Astrocyte (in vitro differentiated cells and primary cell): ENCODE results near the gene MAP3K20.

Experiments used
- CTCF ChIP-seq: IDR thresholded peaks from 2 replicates; pipeline ENCODE4 v1.5.1; 2011; ENCODE audit warnings: low read depth, mild to moderate bottlenecking, inconsistent platforms, low read length, moderate library complexity; ENCODE audit not compliant: insufficient read depth
- EZH2 ChIP-seq: IDR thresholded peaks from 2 replicates; pipeline ENCODE4 v1.6.1; 2012; ENCODE audit warnings: mild to moderate bottlenecking, low read length, inconsistent platforms; ENCODE audit not compliant: insufficient read depth

- TF ChIP-seq CTCF: no peak
- TF ChIP-seq EZH2: no peak
Measured at GRCh38 chr2:173049831-173050230, 25.8 kb upstream of the MAP3K20 start.
